HFFc6 (cell line): ENCODE data around the gene MAP9. TPM values are rescaled to one million over a fixed set of nuclear protein-coding genes. Genes with fewer than 3 reads are reported as not detected.
A peak's percentile ranks its signal among the peaks of the same experiment; 100 is the strongest.
"Not testable (repeated sequence)": the region's sequence is repeated elsewhere in the genome, so short reads cannot be mapped to it uniquely, and the experiment has no call there.

Experiments used
- DNase-seq: peaks from one replicate; pipeline ENCODE4 v3.0.0-alpha.2; 2018
- H3K27ac Mint-ChIP-seq: 2 replicates; pipeline ENCODE4 v1.8.0; 2020; ENCODE audit warnings: mild to moderate bottlenecking, mixed read lengths
- H3K27me3 Mint-ChIP-seq: 2 replicates; pipeline ENCODE4 v1.8.0; 2021; ENCODE audit warnings: mild to moderate bottlenecking, moderate library complexity, mixed read lengths; ENCODE audit not compliant: insufficient read depth
- H3K36me3 Mint-ChIP-seq: 2 replicates; pipeline ENCODE4 v1.8.0; 2021; ENCODE audit warnings: low read depth, mixed read lengths
- H3K4me1 Mint-ChIP-seq: 2 replicates; pipeline ENCODE4 v1.8.0; 2020; ENCODE audit warnings: low read depth, mixed read lengths
- H3K4me3 Mint-ChIP-seq: 2 replicates; pipeline ENCODE4 v1.8.0; 2020; ENCODE audit warnings: mild to moderate bottlenecking, moderate library complexity, mixed read lengths
- H3K9me3 Mint-ChIP-seq: 2 replicates; pipeline ENCODE4 v1.8.0; 2020; ENCODE audit warnings: mild to moderate bottlenecking, mixed read lengths
- CTCF ChIP-seq: fragments of 200-600 bp; sonication (generic); IDR thresholded peaks from 2 replicates; pipeline ENCODE4 v1.5.0; 2021; ENCODE audit warnings: antibody characterized with exemption, mild to moderate bottlenecking
- long read RNA-seq: library from polyadenylated mRNA; unstranded; transcript quantifications from one replicate; pipeline ENCODE4 v2.0.0, GENCODE V29; 2019
- total RNA-seq, 6 experiments: library from RNA; stranded (reverse); fragmentation: NEBNext Ultra II Directional; extraction: Animal tissue kit (Norgen Biotek cat#: 25700); gene quantifications; 2 replicates in 1 of 6; 3 replicates in 5 of 6; pipeline ENCODE4 v1.2.3, GENCODE V29; 2021

Gene MAP9
- total RNA-seq: 10 to 100 TPM in 2 of 6 experiments, 1 to 10 TPM in 4; 5.9 to 12.1 (median 7.0) TPM
- long read RNA-seq, partial matches to known transcripts: 10 of 22 reads
- long read RNA-seq, other reads (novel, unspliced or antisense): 8 of 22 reads

GRCh38 chr4:155376387-155377268 lies at the start of gene MAP9:
MAP9 (minus strand) TSS chr4:155376965; CDS start chr4:155375850, 1,115 bp downstream.
- Mint-ChIP-seq H3K36me3 (no peaks in the 10 kb centered on the region), H3K27me3 (peaks cover 2% of the 10 kb centered on the region; the same call in 1 of the 2 replicates), H3K4me1 (peaks cover 20% of the 10 kb centered on the region), H3K9me3 (no peaks in the 10 kb centered on the region), H3K4me3 (peak within 1 kb of the TSS; percentile 86), H3K27ac (peak within 1 kb of the TSS; percentile 54)
- DNase-seq: peak; percentile 90
- TF ChIP-seq CTCF: no peak

GRCh38 chr4:155424778-155425177 lies 48.0 kb upstream of the MAP9 start:
- DNase-seq, H3K9me3 Mint-ChIP-seq, H3K4me3 Mint-ChIP-seq, H3K36me3 Mint-ChIP-seq, H3K4me1 Mint-ChIP-seq, H3K27me3 Mint-ChIP-seq, H3K27ac Mint-ChIP-seq: not testable (repeated sequence)

GRCh38 chr4:155423671-155424070 lies 46.9 kb upstream of the MAP9 start:
- Mint-ChIP-seq H3K9me3 (peaks cover 7% of the 10 kb centered on the region), H3K36me3 (no peaks in the 10 kb centered on the region), H3K4me1 (no peaks in the 10 kb centered on the region), H3K4me3 (no peak overlapping the region), H3K27me3 (no peaks in the 10 kb centered on the region), H3K27ac (no peak overlapping the region)
- no peak for TF ChIP-seq CTCF
- no peak for DNase-seq

- no peak for DNase-seq
These were observed 42.5 kb upstream of the MAP9 start for GRCh38 chr4:155419266-155419665.

GRCh38 chr4:155415662-155416061 lies 38.9 kb upstream of the MAP9 start:
- Mint-ChIP-seq H3K4me3 (no peak overlapping the region), H3K27me3 (no peaks in the 10 kb centered on the region), H3K27ac (no peak overlapping the region), H3K36me3 (no peaks in the 10 kb centered on the region), H3K4me1 (no peaks in the 10 kb centered on the region), H3K9me3 (no peaks in the 10 kb centered on the region)
- no peak for TF ChIP-seq CTCF
- no peak for DNase-seq

More at GRCh38 chr4:155419266-155419665, 42.5 kb upstream of the MAP9 start:
- no peaks in the 10 kb centered on the region for H3K4me1 Mint-ChIP-seq
- H3K4me3 Mint-ChIP-seq: no peak overlapping the region
- H3K27me3 Mint-ChIP-seq: no peaks in the 10 kb centered on the region
- TF ChIP-seq CTCF: no peak
- no peak overlapping the region for H3K27ac Mint-ChIP-seq
- peaks cover 7% of the 10 kb centered on the region for H3K9me3 Mint-ChIP-seq
- H3K36me3 Mint-ChIP-seq: no peaks in the 10 kb centered on the region

- Mint-ChIP-seq H3K4me1 (no peaks in the 10 kb centered on the region), H3K27ac (no peak overlapping the region), H3K27me3 (no peaks in the 10 kb centered on the region), H3K4me3 (no peak overlapping the region), H3K9me3 (no peaks in the 10 kb centered on the region), H3K36me3 (no peaks in the 10 kb centered on the region)
- no peak for TF ChIP-seq CTCF
- DNase-seq: no peak
These were observed 36.7 kb upstream of the MAP9 start for GRCh38 chr4:155413451-155413850.
